ENCODE results near the gene CCDC3. TPM values are rescaled to one million over a fixed set of nuclear protein-coding genes. Genes with fewer than 3 reads are reported as not detected.

CCDC3 gene
- total and polyA plus RNA-seq, 2 of the 8 experiments (the other 6 are each of a cell fraction or from before 2014, with no cell fraction given), result 3.4 to 3.7 TPM

- no peak overlapping the region for H2BK15ac ChIP-seq (ENCODE audit: low read length)
- no peaks in the 10 kb centered on the region for H3K36me3 ChIP-seq (ENCODE audit: control insufficient read depth in 2 of 4, insufficient read depth in 4 of 4, low read length in 3 of 4)
- H4K20me1 ChIP-seq (replicated peaks in 1 of 2; ENCODE audit: control insufficient read depth in 1 of 2, insufficient read depth in 2 of 2, low read length in 2 of 2), result no peaks in the 10 kb centered on the region
- H2AK5ac ChIP-seq (ENCODE audit: low read depth, low read length), result no peak overlapping the region
- no peak overlapping the region for H3K14ac ChIP-seq (ENCODE audit: insufficient read length)
- H3K18ac ChIP-seq (ENCODE audit: extremely low read depth, low read length), result no peak overlapping the region
- H3K56ac ChIP-seq (replicated peaks; ENCODE audit: insufficient read length, low read depth, low read length), result no peak overlapping the region
- H2BK120ac ChIP-seq (replicated peaks; ENCODE audit: low read depth, low read length), result no peak overlapping the region
- H4K91ac ChIP-seq (replicated peaks; ENCODE audit: insufficient read length, low read length), result no peak overlapping the region
- H4K5ac ChIP-seq (ENCODE audit: insufficient read length, low read depth, low read length), result no peak overlapping the region
- peaks cover 4% of the 10 kb centered on the region for H3K23me2 ChIP-seq (ENCODE audit: low read depth, low read length)
- no peak overlapping the region for H2BK5ac ChIP-seq (ENCODE audit: low read depth, low read length)
- no peak for FAIRE-seq
- H3K9ac ChIP-seq (replicated peaks in 1 of 4; ENCODE audit: extremely low read depth in 1 of 4, low read depth in 3 of 4, low read length in 3 of 4), result no peak overlapping the region
- peaks cover 9 to 32% (median 22%) of the 10 kb centered on the region in 4 experiments for H3K27me3 ChIP-seq (replicated peaks in 1 of 4; ENCODE audit: control insufficient read depth in 3 of 4, extremely low read depth in 1 of 4, insufficient read depth in 3 of 4, low read length in 3 of 4)
- no peak overlapping the region for H3K23ac ChIP-seq (ENCODE audit: insufficient read length)
- CTCF ChIA-PET (ENCODE audit: partially characterized antibody), result interaction anchor here (1.8 kb wide), 1 partner anchor 74 kb away, joined by 5 read pairs; no protein-coding TSS in a partner anchor
- no peak overlapping the region for H3K27ac ChIP-seq (ENCODE audit: low read depth, low read length)
- no peak for DNase-seq (ENCODE audit: low read depth in 1 of 2, low spot score in 2 of 2)
- H4K8ac ChIP-seq (ENCODE audit: extremely low read depth, insufficient read depth, low read length), result no peak overlapping the region
- no peak overlapping the region for H3K4ac ChIP-seq (replicated peaks; ENCODE audit: insufficient read length, low read depth, low read length)
- POLR2A ChIA-PET (ENCODE audit: partially characterized antibody), result no interaction called here
- H2AFZ ChIP-seq (ENCODE audit: low read length), result no peak overlapping the region
- no peak overlapping the region for H2BK20ac ChIP-seq (ENCODE audit: low read length)
- no peak overlapping the region for H3K4me3 ChIP-seq (ENCODE audit: extremely low read depth in 1 of 4, insufficient read depth in 2 of 4, low read depth in 3 of 4, low read length in 4 of 4)
- 89% methylated on average over 6 of the region's 6 CpGs; no CpG with 5 or more reads in 1 of the 2 experiments for WGBS, 2 experiments (ENCODE audit: extremely low coverage in 1 of 2, insufficient coverage in 1 of 2, insufficient read length in 1 of 2, insufficient replicate concordance in 2 of 2, low coverage in 1 of 2, low lambda C conversion rate in 2 of 2, missing lambda C conversion rate in 1 of 2)
- H3K79me2 ChIP-seq (ENCODE audit: control insufficient read depth in 1 of 2, insufficient read depth in 2 of 2, low read length in 2 of 2), result no peaks in the 10 kb centered on the region
- H2BK12ac ChIP-seq (ENCODE audit: low read depth, low read length), result no peak overlapping the region
- H3K9me3 ChIP-seq (ENCODE audit: insufficient read depth in 2 of 2, low read depth in 1 of 2, low read length in 1 of 2), result no peaks in the 10 kb centered on the region
- H3K4me1 ChIP-seq (replicated peaks in 1 of 4; ENCODE audit: control insufficient read depth in 3 of 4, insufficient read depth in 4 of 4, low read length in 3 of 4), result no peaks in the 10 kb centered on the region; a peak in 1 of 7 replicates
- H3K4me2 ChIP-seq (ENCODE audit: insufficient read depth in 1 of 2, low read depth in 2 of 2, low read length in 2 of 2), result no peak overlapping the region; a peak in 1 of 4 replicates
- H3K79me1 ChIP-seq (ENCODE audit: low read depth, low read length), result no peaks in the 10 kb centered on the region; the same call in 1 of the 2 replicates
- TF ChIP-seq CEBPB (IDR thresholded peaks at IDR 0.05; ENCODE audit: low read depth, low read length) (no peak), BCL11A (IDR thresholded peaks at IDR 0.05; ENCODE audit: low read depth in 2 of 2, low read length in 2 of 2) (no peak), RFX5 (IDR thresholded peaks at IDR 0.05; ENCODE audit: borderline replicate concordance, low read depth, low read length) (no peak), CBX8 (IDR thresholded peaks at IDR 0.05; ENCODE audit: borderline replicate concordance, low read depth, low read length) (no peak), SIN3A (conservative IDR thresholded peaks at IDR 0.05 in 1 of 2, IDR thresholded peaks at IDR 0.05 in 1 of 2; ENCODE audit: low read depth in 1 of 2, low read length in 2 of 2) (no peak), CHD1 (IDR thresholded peaks at IDR 0.05; ENCODE audit: low read depth, low read length) (no peak), NANOG (IDR thresholded peaks at IDR 0.05; ENCODE audit: insufficient read depth, low read depth, low read length, poor library complexity, severe bottlenecking) (no peak), SAP30 (IDR thresholded peaks at IDR 0.05; ENCODE audit: insufficient read depth, insufficient replicate concordance, low read length) (no peak), EP300 (IDR thresholded peaks at IDR 0.05; ENCODE audit: borderline replicate concordance in 1 of 2, low read depth in 2 of 2, low read length in 2 of 2) (no peak), TEAD4 (IDR thresholded peaks at IDR 0.05; ENCODE audit: low read depth, low read length) (no peak), GABPA (IDR thresholded peaks at IDR 0.05; ENCODE audit: borderline replicate concordance, insufficient read depth, low read length) (no peak), TBP (IDR thresholded peaks at IDR 0.05; ENCODE audit: low read depth, low read length) (no peak), RAD21 (IDR thresholded peaks at IDR 0.05 in 1 of 2, conservative IDR thresholded peaks at IDR 0.05 in 1 of 2; ENCODE audit: low read depth in 2 of 2, low read length in 2 of 2) (no peak)
Measured at GRCh38 chr10:12999849-13000248, 1.7 kb downstream of the CCDC3 start.

Measured in H1 (cell line).